BE2C (cell line): ENCODE results near the gene PRSS22.

Experiments
- DNase-seq: peaks from one replicate; pipeline ENCODE4 v3.0.0-alpha.2; 2020
- H3K27me3 ChIP-seq: fragments of 250-450 bp; sonication (Bioruptor Pico); 2 replicates; pipeline ENCODE4 v1.5.1; 2020; ENCODE audit warnings: mild to moderate bottlenecking
- H3K36me3 ChIP-seq: fragments of 250-450 bp; sonication (Bioruptor Pico); 2 replicates; pipeline ENCODE4 v1.5.1; 2020; ENCODE audit warnings: mild to moderate bottlenecking
- H3K4me1 ChIP-seq: fragments of 250-450 bp; sonication (Bioruptor Pico); 2 replicates; pipeline ENCODE4 v1.5.1; 2020
- H3K4me3 ChIP-seq: 2 replicates; pipeline ENCODE4 v1.5.1; 2011; ENCODE audit warnings: low read depth, low read length
- H3K9me3 ChIP-seq: fragments of 250-450 bp; sonication (Bioruptor Pico); 2 replicates; pipeline ENCODE4 v1.5.1; 2020
- TF ChIP-seq, protein P1 (sequence below): IDR thresholded peaks from 2 replicates; pipeline ENCODE4 v1.5.1; 2012; ENCODE audit warnings: mild to moderate bottlenecking, low read depth, low read length

PRSS22 gene

DNA sequence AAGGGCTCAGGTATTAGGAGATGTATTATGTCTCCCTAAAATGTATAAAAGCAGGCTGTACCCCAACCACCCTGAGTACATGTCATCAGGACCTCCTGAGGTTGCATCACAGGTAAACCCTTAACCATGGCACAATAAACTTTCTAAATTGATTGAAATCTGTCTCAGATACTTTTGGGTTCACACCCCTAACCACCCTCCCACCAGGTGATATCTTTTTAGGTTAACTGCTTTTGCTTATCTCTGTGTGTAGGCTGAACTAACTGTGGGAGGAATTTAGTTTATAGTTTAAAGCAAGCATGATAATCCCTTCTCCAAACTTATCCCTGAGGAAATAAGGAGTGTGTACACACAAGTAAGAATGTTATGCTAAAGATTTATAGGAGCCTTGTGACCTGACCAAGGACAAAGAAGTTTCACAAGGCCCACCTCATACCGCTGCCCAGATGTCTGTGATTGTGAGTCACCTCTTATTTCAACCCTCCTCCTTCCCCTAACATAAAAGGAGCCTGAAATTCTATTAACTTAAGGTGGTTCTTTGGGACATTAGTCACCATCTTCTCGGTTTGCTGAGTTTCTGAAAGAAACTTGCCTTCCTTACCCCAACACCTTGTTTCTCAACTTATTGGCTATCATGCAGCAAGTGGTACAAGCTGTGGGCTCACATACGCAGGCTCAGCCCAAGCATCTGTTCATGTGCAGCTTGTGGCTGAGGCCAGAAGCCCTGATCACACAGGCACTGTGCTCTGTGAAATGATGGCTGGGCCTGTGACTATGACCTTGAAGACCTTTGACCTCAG, 11.3 kb downstream of the PRSS22 start:
- Histone ChIP-seq H3K36me3 (no peaks in the 10 kb centered on the region), H3K4me1 (no peaks in the 10 kb centered on the region), H3K27me3 (no peaks in the 10 kb centered on the region), H3K9me3 (peaks cover 3% of the 10 kb centered on the region; the same call in 1 of the 2 replicates), H3K4me3 (no peak overlapping the region)
- DNase-seq, result no peak
- TF ChIP-seq, protein P1, sequence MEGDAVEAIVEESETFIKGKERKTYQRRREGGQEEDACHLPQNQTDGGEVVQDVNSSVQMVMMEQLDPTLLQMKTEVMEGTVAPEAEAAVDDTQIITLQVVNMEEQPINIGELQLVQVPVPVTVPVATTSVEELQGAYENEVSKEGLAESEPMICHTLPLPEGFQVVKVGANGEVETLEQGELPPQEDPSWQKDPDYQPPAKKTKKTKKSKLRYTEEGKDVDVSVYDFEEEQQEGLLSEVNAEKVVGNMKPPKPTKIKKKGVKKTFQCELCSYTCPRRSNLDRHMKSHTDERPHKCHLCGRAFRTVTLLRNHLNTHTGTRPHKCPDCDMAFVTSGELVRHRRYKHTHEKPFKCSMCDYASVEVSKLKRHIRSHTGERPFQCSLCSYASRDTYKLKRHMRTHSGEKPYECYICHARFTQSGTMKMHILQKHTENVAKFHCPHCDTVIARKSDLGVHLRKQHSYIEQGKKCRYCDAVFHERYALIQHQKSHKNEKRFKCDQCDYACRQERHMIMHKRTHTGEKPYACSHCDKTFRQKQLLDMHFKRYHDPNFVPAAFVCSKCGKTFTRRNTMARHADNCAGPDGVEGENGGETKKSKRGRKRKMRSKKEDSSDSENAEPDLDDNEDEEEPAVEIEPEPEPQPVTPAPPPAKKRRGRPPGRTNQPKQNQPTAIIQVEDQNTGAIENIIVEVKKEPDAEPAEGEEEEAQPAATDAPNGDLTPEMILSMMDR, result no peak

DNA sequence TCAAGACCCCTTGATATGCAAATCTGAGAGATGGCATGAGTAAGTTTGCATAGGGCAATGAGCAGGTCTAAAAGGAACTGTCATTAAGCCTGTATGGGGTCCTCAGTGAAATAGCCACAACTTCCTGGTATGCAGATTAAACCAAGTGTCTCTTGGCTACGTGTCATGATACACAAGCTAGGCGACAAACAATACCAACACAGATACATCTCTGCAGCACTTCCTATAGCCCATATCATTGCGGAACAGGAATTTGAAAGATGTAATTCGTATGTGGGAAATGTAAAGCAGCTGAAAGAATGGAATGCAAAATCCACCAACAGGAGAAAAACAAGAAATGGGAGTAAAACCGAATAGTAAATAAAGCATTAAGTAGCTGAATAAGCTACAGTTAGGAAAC, 12.9 kb downstream of the PRSS22 start:
- Histone ChIP-seq H3K9me3 (peaks cover 3% of the 10 kb centered on the region; the same call in 1 of the 2 replicates), H3K36me3 (no peaks in the 10 kb centered on the region), H3K4me1 (no peaks in the 10 kb centered on the region), H3K4me3 (no peak overlapping the region), H3K27me3 (no peaks in the 10 kb centered on the region)
- TF ChIP-seq, protein P1, result no peak
- no peak for DNase-seq

DNA sequence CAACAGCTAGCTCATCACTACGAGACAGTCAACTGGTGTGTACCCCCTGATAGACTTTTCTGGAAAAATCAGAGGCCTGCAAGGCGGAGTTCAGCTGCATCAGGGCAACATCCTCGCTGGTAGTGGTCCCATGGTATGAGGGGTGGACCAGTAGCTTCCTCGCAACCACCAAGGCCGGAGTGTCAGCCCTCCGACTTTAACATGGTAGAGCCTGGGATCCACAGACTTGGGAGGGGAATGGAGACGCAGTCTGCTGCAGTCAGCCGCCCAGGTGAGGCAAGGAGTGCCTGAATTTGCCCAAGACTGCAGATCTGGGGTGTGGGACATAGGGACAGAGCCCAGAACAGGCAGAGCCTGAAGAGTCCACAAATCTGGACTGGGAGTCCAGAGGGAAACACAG, 14.4 kb downstream of the PRSS22 start:
- no peak overlapping the region for H3K4me3 ChIP-seq
- TF ChIP-seq, protein P1, result no peak
- no peaks in the 10 kb centered on the region for H3K36me3 ChIP-seq
- no peak for DNase-seq
- H3K9me3 ChIP-seq, result peaks cover 3% of the 10 kb centered on the region; the same call in 1 of the 2 replicates
- H3K4me1 ChIP-seq, result no peaks in the 10 kb centered on the region
- H3K27me3 ChIP-seq, result no peaks in the 10 kb centered on the region

DNA sequence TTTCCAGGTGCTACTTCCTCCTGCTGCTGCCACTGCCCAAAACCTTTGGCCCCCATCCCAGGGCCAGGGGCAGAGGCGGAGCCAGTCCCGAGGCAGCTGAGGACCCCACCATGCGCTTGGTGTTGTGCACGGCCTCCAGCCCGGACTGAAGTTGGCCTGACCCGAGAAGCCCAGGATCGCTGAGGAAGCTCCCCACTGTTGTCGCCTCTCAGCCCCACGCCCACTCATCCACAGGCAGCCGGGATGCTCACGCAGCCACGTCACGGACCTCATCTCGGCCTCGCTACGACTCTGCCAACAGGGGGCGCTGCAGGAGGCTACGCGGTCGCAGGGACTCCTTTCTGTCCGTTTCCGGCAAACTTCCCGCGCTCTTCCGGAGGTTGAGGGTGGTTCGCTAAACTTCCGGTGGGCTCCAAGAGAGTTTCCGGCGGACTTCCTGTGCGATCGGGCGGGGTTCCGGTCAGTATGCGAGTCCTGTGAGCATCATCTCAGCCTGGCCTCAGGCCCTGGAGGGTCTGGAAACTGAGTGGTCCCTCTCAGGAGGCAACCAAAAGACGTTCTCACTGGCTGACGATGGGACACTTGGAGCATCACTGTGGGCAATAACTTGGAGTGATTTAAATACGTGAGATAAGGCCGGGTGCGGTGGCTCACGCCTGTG, 15.5 kb downstream of the PRSS22 start:
- TF ChIP-seq, protein P1, result peak; percentile 86
- no peaks in the 10 kb centered on the region for H3K4me1 ChIP-seq
- no peaks in the 10 kb centered on the region for H3K27me3 ChIP-seq
- peak overlapping the region; percentile 54 for H3K4me3 ChIP-seq
- peak; percentile 86 for DNase-seq
- peaks cover 3% of the 10 kb centered on the region; the same call in 1 of the 2 replicates for H3K9me3 ChIP-seq
- no peaks in the 10 kb centered on the region for H3K36me3 ChIP-seq

DNA sequence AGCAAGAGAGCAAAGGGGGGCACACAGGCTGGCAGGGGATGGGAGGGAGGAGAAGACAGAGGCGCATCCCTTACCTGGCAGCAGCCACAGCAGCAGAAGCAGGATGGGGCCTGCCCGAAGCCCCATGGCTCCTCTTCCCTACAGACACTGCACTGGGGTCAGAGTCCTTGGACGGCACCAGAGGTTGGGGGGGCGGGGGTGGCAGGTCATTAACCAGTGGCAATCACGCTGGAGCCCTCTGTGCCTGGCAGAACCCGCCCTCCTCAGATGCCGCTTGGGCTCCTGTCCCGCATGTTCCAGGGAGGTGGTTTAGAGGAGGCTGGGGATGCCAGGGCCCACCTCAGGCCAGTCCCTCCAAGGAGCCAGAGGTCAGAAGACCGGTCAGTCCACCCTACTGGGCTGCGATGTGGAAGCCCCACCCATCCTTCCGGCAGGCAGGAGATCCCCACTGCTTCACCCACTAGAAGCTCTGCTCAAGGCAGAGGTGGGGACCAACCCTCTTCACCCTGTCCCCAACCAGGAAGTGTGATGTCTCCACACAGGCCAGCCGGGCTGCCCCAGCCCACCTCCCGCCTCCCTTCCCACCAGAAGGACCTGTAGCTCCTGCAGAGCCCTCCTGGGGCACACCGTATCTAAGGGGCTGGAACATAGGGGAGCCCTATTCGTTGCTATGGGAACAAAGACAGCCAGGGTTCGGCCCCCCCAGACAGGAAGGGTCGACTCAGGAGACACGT, 16.2 kb downstream of the PRSS22 start:
- no peaks in the 10 kb centered on the region for H3K4me1 ChIP-seq
- peaks cover 3% of the 10 kb centered on the region; the same call in 1 of the 2 replicates for H3K9me3 ChIP-seq
- TF ChIP-seq, protein P1, result no peak
- H3K36me3 ChIP-seq, result no peaks in the 10 kb centered on the region
- H3K27me3 ChIP-seq, result no peaks in the 10 kb centered on the region
- H3K4me3 ChIP-seq, result peak overlapping the region; percentile 54
- DNase-seq, result no peak
